HEK293T (cell line): ENCODE results near the gene INSIG2.

ENCODE experiments used
- CTCF ChIA-PET: fragments of 350-600 bp; formaldehyde crosslinking; extraction: SDS; loops from one replicate; lab custom pipeline; 2021; ENCODE audit warnings: antibody characterized with exemption, inconsistent platforms; lab: Yijun Ruan, JAX
- POLR2A ChIA-PET: fragments of 350-600 bp; formaldehyde crosslinking; extraction: SDS; loops from one replicate; lab custom pipeline; 2020; ENCODE audit warnings: antibody characterized with exemption, inconsistent platforms; lab: Yijun Ruan, JAX
- DNase-seq: peaks from one replicate; pipeline ENCODE4 v3.0.0; 2012; ENCODE audit warnings: mixed read lengths; ENCODE audit errors: extremely low spot score
- ARNT ChIP-seq: fragments of 450-650 bp; IDR thresholded peaks from 2 replicates; pipeline ENCODE4 v1.6.1; 2017; ENCODE audit warnings: mild to moderate bottlenecking
- BHLHE40 ChIP-seq: fragments of 450-650 bp; IDR thresholded peaks from 2 replicates; pipeline ENCODE4 v1.6.1; 2016; ENCODE audit warnings: mild to moderate bottlenecking, moderate library complexity, borderline replicate concordance
- CTBP1 ChIP-seq: fragments of 450-650 bp; IDR thresholded peaks from 2 replicates; pipeline ENCODE4 v1.6.1; 2016; ENCODE audit warnings: borderline replicate concordance
- ELF4 ChIP-seq: fragments of 450-650 bp; IDR thresholded peaks from 2 replicates; pipeline ENCODE4 v1.6.1; 2017; ENCODE audit warnings: antibody characterized with exemption
- FOXA1 ChIP-seq: fragments of 450-650 bp; IDR thresholded peaks from 2 replicates; pipeline ENCODE4 v1.6.1; 2016; ENCODE audit warnings: mild to moderate bottlenecking
- FOXK2 ChIP-seq: fragments of 450-650 bp; IDR thresholded peaks from 2 replicates; pipeline ENCODE4 v1.6.1; 2016; ENCODE audit warnings: mild to moderate bottlenecking
- FOXM1 ChIP-seq: fragments of 450-650 bp; IDR thresholded peaks from 2 replicates; pipeline ENCODE4 v1.6.1; 2017; ENCODE audit warnings: mild to moderate bottlenecking, borderline replicate concordance
- HDGF ChIP-seq: fragments of 450-650 bp; IDR thresholded peaks from 2 replicates; pipeline ENCODE4 v1.6.1; 2017; ENCODE audit warnings: antibody characterized with exemption, borderline replicate concordance
- L3MBTL2 ChIP-seq: fragments of 450-650 bp; conservative IDR thresholded peaks from 2 replicates; pipeline ENCODE4 v1.6.1; 2016; ENCODE audit warnings: mild to moderate bottlenecking
- LEF1 ChIP-seq: fragments of 450-650 bp; IDR thresholded peaks from 2 replicates; pipeline ENCODE4 v1.6.1; 2017; ENCODE audit warnings: mild to moderate bottlenecking, borderline replicate concordance
- NFRKB ChIP-seq: fragments of 450-650 bp; IDR thresholded peaks from 2 replicates; pipeline ENCODE4 v1.6.1; 2016; ENCODE audit warnings: mild to moderate bottlenecking, moderate library complexity
- PKNOX1 ChIP-seq: fragments of 450-650 bp; IDR thresholded peaks from 2 replicates; pipeline ENCODE4 v1.6.1; 2016
- SP1 ChIP-seq: fragments of 450-650 bp; IDR thresholded peaks from 2 replicates; pipeline ENCODE4 v1.6.1; 2017
- SUZ12 ChIP-seq: fragments of 450-650 bp; IDR thresholded peaks from 2 replicates; pipeline ENCODE4 v1.6.1; 2016; ENCODE audit warnings: mild to moderate bottlenecking
- TARDBP ChIP-seq: fragments of 450-650 bp; IDR thresholded peaks from 2 replicates; pipeline ENCODE4 v1.6.1; 2016
- ZNF384 ChIP-seq: fragments of 450-650 bp; IDR thresholded peaks from 2 replicates; pipeline ENCODE4 v1.6.1; 2016

The INSIG2 gene

GRCh38 chr2:118052474-118052873 is 35.8 kb upstream of the INSIG2 start:
- ChIA-PET CTCF (interaction anchor here (1.6 kb wide), 1 partner anchor 9 kb away, joined by 8 read pairs; no protein-coding TSS in a partner anchor), POLR2A (no interaction called here)
- no peak for DNase-seq
- TF ChIP-seq BHLHE40 (no peak), SUZ12 (no peak), LEF1 (no peak), FOXM1 (no peak), L3MBTL2 (no peak), CTBP1 (no peak), FOXK2 (no peak), PKNOX1 (no peak), TARDBP (no peak), FOXA1 (no peak), ZNF384 (no peak)

GRCh38 chr2:118053681-118054080 is 34.6 kb upstream of the INSIG2 start:
- ChIA-PET CTCF (interaction anchor here (1.3 kb wide), 1 partner anchor 802 kb away, joined by 3 read pairs; no protein-coding TSS in a partner anchor), POLR2A (no interaction called here)
- DNase-seq, result no peak
- TF ChIP-seq FOXK2 (no peak), SUZ12 (no peak), SP1 (no peak), ELF4 (no peak)

- no peak for DNase-seq
- ChIA-PET POLR2A (interaction anchor here (1.1 kb wide), 1 partner anchor 132 kb away, joined by 5 read pairs; no protein-coding TSS in a partner anchor), CTCF (interaction anchor here (0.7 to 1.3 kb wide), 3 partner anchors 8 to 827 kb away, joined by 3 read pairs; no protein-coding TSS in a partner anchor)
- TF ChIP-seq ZNF384 (no peak), FOXA1 (no peak), ARNT (no peak), L3MBTL2 (no peak), PKNOX1 (no peak), ELF4 (no peak), CTBP1 (no peak), BHLHE40 (no peak), SUZ12 (no peak)
Observed at GRCh38 chr2:118054213-118055008, 33.9 kb upstream of the INSIG2 start.

- no peak for DNase-seq
- no peak for TF ChIP-seq SP1
- TF ChIP-seq CTBP1, result no peak
- TF ChIP-seq TARDBP, result no peak
- no peak for TF ChIP-seq BHLHE40
- no peak for TF ChIP-seq HDGF
- ChIA-PET CTCF (interaction anchor here (0.8 to 1.3 kb wide), 2 partner anchors 9 to 114 kb away, joined by 3 read pairs; no protein-coding TSS in a partner anchor), POLR2A (interaction anchor here (1.3 kb wide), 1 partner anchor 131 kb away, joined by 3 read pairs; no protein-coding TSS in a partner anchor)
Observed at GRCh38 chr2:118055512-118056164, 32.6 kb upstream of the INSIG2 start.

- ChIA-PET CTCF (interaction anchor here (0.7 to 0.8 kb wide), 2 partner anchors 9 to 113 kb away, joined by 3 read pairs; no protein-coding TSS in a partner anchor), POLR2A (interaction anchor here (1.3 kb wide), 1 partner anchor 130 kb away, joined by 3 read pairs; no protein-coding TSS in a partner anchor)
- no peak for DNase-seq
- no peak for TF ChIP-seq SUZ12
- TF ChIP-seq L3MBTL2, result no peak
- TF ChIP-seq FOXA1, result no peak
- no peak for TF ChIP-seq NFRKB
- TF ChIP-seq FOXK2, result no peak
- TF ChIP-seq ELF4, result no peak
- no peak for TF ChIP-seq HDGF
- no peak for TF ChIP-seq SP1
- no peak for TF ChIP-seq ZNF384
- TF ChIP-seq TARDBP, result no peak
Observed at GRCh38 chr2:118056165-118056534, 32.1 kb upstream of the INSIG2 start.

- TF ChIP-seq FOXA1 (no peak), SUZ12 (no peak), TARDBP (no peak), ELF4 (no peak), ARNT (no peak), FOXK2 (no peak), HDGF (no peak), CTBP1 (no peak), BHLHE40 (no peak), L3MBTL2 (no peak), PKNOX1 (no peak), SP1 (no peak), ZNF384 (no peak), FOXM1 (no peak), NFRKB (no peak), LEF1 (no peak)
- DNase-seq, result no peak
- ChIA-PET CTCF (interaction anchor here (0.7 kb wide), 1 partner anchor 9 kb away, joined by 3 read pairs; no protein-coding TSS in a partner anchor), POLR2A (interaction anchor here (1.0 kb wide), 1 partner anchor 9 kb away, joined by 5 read pairs; no protein-coding TSS in a partner anchor)
Observed at GRCh38 chr2:118056801-118057200, 31.5 kb upstream of the INSIG2 start.
